ENCODE measurements around the gene CCDC127. TPM values are rescaled to one million over a fixed set of nuclear protein-coding genes. Genes with fewer than 3 reads are reported as not detected.
A peak's percentile ranks its signal among the peaks of the same experiment; 100 is the strongest.
"Not testable (repeated sequence)": the region's sequence is repeated elsewhere in the genome, so short reads cannot be mapped to it uniquely, and the experiment has no call there.

The CCDC127 gene
- total RNA-seq, 2 donors from 2014 or later, result 6.4 to 10.5 TPM

DNA sequence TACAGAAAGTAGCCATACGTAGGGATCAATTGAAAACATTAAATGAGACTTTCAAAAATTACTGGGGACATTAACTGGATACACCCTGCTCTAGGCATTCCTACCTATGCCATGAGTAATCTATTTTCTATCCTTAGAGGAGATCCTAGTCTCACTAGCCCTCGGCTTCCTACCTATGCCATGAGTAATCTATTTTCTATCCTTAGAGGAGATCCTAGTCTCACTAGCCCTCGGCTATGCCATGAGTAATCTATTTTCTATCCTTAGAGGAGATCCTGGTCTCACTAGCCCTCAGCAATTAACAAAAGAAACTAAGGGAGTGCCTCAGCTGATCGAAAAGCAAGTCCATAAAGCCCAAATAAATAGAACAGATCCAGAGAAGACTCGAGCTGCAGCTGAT, 27.8 kb upstream of the CCDC127 start:
- H3K27me3 Mint-ChIP-seq; H3K4me3 Mint-ChIP-seq; H3K9me3 Mint-ChIP-seq; H3K27ac Mint-ChIP-seq; H3K4me1 Mint-ChIP-seq; ATAC-seq (replicated peaks): not testable (repeated sequence)
- peaks cover 97% of the 10 kb centered on the region for H3K36me3 Mint-ChIP-seq (ENCODE audit: low read depth)

DNA sequence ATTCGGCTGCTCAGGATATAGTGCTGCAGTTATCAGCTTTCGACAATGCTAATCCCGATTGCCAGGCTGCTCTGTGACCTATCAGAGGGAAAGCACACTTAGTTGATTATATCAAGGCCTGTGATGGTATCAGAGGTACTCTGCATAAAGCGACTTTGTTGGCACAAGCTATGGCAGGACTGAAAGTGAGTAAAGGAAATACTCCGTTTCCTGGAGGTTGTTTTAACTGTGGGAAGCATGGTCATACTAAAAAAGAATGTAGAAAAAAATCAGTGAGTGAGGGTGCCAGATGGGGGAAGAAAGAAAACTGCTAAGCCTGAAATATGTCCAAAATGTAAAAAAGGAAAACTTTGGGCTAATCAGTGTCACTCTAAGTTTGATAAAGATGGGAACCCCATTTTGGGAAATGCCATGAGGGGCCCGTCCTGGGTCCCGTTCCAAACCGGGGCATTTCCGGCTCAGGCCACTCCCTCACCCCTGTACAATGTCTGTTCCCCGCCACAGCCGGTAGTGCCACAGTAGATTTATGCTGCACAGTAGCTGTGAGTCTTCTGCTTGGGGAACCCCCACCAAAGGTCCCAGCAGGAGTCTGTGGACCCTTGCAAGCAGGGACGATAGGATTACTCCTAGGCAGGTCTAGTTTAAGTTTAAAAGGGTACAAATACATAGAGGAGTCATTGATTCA, 25.9 kb upstream of the CCDC127 start:
- not testable (repeated sequence) for H3K27me3 Mint-ChIP-seq; ATAC-seq (replicated peaks); H3K9me3 Mint-ChIP-seq; H3K4me3 Mint-ChIP-seq; H3K4me1 Mint-ChIP-seq
- Mint-ChIP-seq H3K36me3 (ENCODE audit: low read depth) (peaks cover 98% of the 10 kb centered on the region), H3K27ac (peak overlapping the region; percentile 33)

DNA sequence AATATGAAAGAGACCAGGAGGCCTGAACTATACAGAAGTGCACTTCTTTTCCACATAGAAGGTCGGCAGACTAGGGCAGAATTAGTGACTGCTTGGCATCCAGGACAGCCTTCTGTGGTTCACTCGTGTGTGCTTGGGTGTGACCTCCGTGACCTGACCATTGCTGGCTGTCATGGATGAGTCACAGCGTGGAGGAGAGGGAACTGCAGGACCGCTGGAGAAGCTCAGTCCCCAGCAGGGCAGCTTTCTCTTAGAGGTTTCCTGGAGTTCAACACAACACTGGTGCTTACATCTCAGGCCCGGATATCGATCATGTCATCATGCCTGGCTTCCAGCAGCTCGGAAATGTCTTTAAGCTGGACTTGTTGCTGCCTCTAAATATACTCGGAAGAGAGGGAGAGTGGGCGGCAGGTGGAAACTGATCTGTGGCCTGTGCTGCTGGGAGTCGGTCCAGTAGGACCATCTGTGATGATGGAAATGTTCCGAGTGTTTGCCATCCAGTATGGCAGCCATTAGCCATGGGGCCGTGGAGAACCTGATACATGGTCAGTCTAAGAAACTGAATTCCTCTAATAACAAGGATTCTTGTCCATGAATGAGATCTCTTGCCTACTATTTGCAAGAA, 23.2 kb upstream of the CCDC127 start:
- H3K27me3 Mint-ChIP-seq; H3K9me3 Mint-ChIP-seq; H3K27ac Mint-ChIP-seq; H3K4me1 Mint-ChIP-seq; ATAC-seq (replicated peaks); H3K4me3 Mint-ChIP-seq: not testable (repeated sequence)
- H3K36me3 Mint-ChIP-seq (ENCODE audit: low read depth), result peaks cover 96% of the 10 kb centered on the region

DNA sequence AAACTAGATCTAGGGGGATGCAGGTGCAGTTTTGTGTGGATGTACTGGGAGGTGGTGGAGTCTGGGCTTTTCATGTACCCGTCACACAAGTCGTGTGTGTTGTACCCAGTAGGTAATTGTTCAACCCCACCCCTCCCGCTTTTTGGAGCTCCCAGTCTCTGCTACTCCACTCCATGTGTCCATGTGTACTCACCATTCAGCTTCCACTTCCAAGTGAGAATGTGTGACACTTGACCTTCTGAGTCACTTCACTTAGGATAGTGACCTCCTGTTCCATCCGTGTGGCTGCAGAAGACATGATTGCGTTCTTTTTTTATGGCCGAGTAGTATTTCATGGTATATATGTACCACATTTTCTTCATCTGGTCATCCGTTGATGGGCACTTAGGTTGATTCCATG, 22.6 kb upstream of the CCDC127 start:
- not testable (repeated sequence) for ATAC-seq (replicated peaks); H3K27me3 Mint-ChIP-seq; H3K4me1 Mint-ChIP-seq; H3K9me3 Mint-ChIP-seq; H3K27ac Mint-ChIP-seq; H3K4me3 Mint-ChIP-seq
- H3K36me3 Mint-ChIP-seq (ENCODE audit: low read depth), result peaks cover 96% of the 10 kb centered on the region

DNA sequence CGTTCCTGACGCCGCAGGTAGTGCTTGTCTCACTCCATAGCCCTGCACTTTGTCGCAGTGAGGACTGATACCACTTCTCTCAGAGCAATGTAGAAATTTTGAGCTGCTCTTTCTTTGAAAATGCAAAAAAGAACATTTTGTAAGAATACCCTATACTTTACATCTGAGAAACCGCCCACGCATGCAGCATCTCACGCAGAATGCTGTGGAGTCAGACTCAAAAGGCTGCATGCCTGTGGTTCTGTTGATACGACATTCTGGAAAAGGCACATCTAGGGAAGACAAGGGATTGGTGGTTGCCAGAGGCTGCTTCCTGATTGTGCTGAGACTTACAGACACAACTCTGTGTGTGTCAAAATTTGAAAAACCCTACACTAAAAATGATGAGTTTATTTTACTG, 20.0 kb upstream of the CCDC127 start:
- H3K36me3 Mint-ChIP-seq (ENCODE audit: low read depth), result peaks cover 99% of the 10 kb centered on the region
- H3K27me3 Mint-ChIP-seq; ATAC-seq (replicated peaks); H3K9me3 Mint-ChIP-seq; H3K4me1 Mint-ChIP-seq; H3K4me3 Mint-ChIP-seq; H3K27ac Mint-ChIP-seq: not testable (repeated sequence)

DNA sequence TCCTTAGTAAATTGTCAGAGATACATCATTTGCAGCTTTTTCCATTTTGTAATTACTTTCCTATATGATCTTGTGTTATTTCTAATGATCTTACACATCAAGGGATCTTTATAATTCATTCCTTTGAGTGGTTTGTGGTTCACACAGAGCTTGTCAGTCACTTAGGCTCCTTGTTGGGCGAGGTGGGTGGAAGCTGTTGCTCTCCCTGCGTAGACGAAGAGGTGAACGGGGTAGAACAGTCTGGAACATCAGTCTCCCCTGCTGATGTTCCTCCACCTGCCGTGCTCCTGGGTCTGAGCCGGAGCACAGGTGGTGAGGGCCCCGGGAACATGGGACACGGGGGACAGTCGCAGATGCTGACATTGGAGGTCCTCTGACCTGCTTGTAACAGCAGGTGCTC, 17.6 kb upstream of the CCDC127 start:
- peaks cover 99% of the 10 kb centered on the region for H3K36me3 Mint-ChIP-seq (ENCODE audit: low read depth)
- not testable (repeated sequence) for H3K27ac Mint-ChIP-seq

DNA sequence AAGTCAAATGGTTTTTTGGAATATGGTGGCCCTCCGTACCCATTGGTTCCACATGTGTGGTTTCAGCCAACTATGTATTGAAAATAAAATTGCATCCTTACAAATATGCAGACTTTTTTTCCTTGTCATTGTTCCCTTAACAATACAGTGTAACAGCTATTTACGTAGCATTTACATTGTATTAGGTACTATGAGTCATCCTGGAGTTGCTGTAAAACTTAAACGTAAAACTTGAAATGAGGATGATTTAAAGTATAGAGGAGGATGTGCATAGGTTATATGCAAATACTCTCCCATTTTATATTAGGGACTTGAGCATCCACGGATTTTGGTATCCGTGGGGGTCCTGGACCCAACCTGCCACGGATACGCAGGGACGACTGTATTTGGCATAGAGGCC, 16.5 kb upstream of the CCDC127 start:
- peaks cover 99% of the 10 kb centered on the region for H3K36me3 Mint-ChIP-seq (ENCODE audit: low read depth)

More for the DNA sequence above, 17.6 kb upstream of the CCDC127 start:
- not testable (repeated sequence) for ATAC-seq (replicated peaks); H3K4me1 Mint-ChIP-seq; H3K9me3 Mint-ChIP-seq; H3K4me3 Mint-ChIP-seq; H3K27me3 Mint-ChIP-seq

DNA sequence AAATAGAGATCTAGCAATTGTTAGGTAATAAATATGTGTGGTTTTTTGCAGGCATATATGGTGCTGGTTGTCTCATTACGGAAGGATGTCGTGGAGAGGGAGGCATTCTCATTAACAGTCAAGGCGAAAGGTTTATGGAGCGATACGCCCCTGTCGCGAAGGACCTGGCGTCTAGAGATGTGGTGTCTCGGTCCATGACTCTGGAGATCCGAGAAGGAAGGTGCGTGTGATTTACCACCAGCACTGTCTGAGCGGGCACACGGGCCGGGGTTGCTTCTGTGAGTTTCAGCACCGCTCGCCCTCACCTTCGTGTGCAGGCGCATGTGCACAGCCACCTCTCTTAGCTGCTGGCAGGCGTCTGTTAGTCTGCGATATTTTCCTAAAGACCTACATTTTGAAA, 15.5 kb upstream of the CCDC127 start:
- H3K27ac Mint-ChIP-seq; H3K4me1 Mint-ChIP-seq; H3K27me3 Mint-ChIP-seq; ATAC-seq (replicated peaks); H3K4me3 Mint-ChIP-seq; H3K9me3 Mint-ChIP-seq: not testable (repeated sequence)
- peaks cover 99% of the 10 kb centered on the region for H3K36me3 Mint-ChIP-seq (ENCODE audit: low read depth)

More for the DNA sequence above, 16.5 kb upstream of the CCDC127 start:
- no peaks in the 10 kb centered on the region for H3K27me3 Mint-ChIP-seq
- no peak overlapping the region for H3K4me3 Mint-ChIP-seq
- H3K27ac Mint-ChIP-seq, result no peak overlapping the region
- H3K4me1 Mint-ChIP-seq, result no peaks in the 10 kb centered on the region
- H3K9me3 Mint-ChIP-seq, result no peaks in the 10 kb centered on the region
- no peak for ATAC-seq (replicated peaks)

DNA sequence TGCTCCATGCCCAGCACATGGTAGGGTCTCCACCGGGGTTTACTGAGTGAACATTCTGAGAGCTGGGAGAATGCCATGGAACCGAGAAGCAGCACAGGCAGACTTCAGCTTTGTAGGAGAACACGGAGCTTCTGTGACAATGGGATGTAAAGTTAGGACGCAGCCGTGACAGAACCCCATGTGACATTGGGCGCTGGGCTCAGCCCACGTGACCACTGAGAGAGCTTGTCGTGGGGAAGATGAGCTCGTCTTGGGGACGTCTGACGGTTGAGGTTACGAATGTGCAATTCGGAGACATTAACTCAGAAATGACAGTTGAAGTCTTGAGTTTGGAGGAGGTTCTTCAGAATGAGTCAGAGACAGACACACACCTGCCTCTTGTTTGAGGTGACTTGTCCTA, 13.7 kb upstream of the CCDC127 start:
- no peaks in the 10 kb centered on the region for H3K4me1 Mint-ChIP-seq
- H3K4me3 Mint-ChIP-seq, result no peak overlapping the region
- no peaks in the 10 kb centered on the region for H3K27me3 Mint-ChIP-seq
- H3K9me3 Mint-ChIP-seq, result no peaks in the 10 kb centered on the region
- ATAC-seq (replicated peaks), result peak; percentile 78
- peak overlapping the region; percentile 39 for H3K27ac Mint-ChIP-seq
- peaks cover 100% of the 10 kb centered on the region for H3K36me3 Mint-ChIP-seq (ENCODE audit: low read depth)

DNA sequence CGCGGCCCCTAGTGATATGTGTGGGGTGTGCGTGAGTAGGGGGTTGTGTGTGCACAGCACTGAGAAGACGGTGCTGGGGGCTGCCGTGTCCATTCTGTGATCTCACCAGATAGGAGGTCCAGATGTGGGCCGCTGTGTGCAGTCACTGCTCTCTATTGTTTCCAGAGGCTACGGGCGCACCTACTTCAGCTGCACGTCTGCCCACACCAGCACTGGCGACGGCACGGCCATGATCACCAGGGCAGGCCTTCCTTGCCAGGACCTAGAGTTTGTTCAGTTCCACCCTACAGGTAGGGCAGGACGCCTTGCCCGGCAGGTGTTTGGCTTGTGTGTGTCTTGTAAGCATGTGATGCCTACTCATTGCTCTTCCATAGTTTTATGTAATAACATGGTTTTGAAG, 12.8 kb upstream of the CCDC127 start:
- no peaks in the 10 kb centered on the region for H3K9me3 Mint-ChIP-seq
- no peaks in the 10 kb centered on the region for H3K4me1 Mint-ChIP-seq
- H3K27me3 Mint-ChIP-seq, result no peaks in the 10 kb centered on the region
- H3K4me3 Mint-ChIP-seq, result no peak overlapping the region
- H3K36me3 Mint-ChIP-seq (ENCODE audit: low read depth), result peaks cover 100% of the 10 kb centered on the region
- no peak overlapping the region for H3K27ac Mint-ChIP-seq
- no peak for ATAC-seq (replicated peaks)

DNA sequence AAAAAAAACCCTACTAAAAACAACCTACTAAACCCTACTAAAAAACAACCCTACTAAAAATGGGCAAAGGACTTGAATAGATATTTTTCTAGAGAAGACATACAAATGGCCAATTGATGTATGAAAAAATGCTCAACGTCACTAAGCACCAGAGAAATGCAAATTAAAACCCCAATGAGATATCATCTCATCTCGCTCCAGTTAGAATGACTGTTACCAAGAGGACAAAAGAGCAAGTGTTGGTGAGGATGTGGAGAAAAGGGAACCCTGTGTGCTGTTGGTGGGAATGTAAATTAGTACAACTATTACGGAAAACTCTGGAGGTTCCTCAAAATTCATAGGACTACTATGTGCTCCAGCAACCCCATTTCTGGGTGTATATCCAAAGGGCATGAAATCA, 10.9 kb upstream of the CCDC127 start:
- Mint-ChIP-seq H3K9me3 (no peaks in the 10 kb centered on the region), H3K4me1 (no peaks in the 10 kb centered on the region), H3K36me3 (ENCODE audit: low read depth) (peaks cover 100% of the 10 kb centered on the region), H3K4me3 (no peak overlapping the region), H3K27me3 (no peaks in the 10 kb centered on the region), H3K27ac (no peak overlapping the region)
- ATAC-seq (replicated peaks), result no peak

DNA sequence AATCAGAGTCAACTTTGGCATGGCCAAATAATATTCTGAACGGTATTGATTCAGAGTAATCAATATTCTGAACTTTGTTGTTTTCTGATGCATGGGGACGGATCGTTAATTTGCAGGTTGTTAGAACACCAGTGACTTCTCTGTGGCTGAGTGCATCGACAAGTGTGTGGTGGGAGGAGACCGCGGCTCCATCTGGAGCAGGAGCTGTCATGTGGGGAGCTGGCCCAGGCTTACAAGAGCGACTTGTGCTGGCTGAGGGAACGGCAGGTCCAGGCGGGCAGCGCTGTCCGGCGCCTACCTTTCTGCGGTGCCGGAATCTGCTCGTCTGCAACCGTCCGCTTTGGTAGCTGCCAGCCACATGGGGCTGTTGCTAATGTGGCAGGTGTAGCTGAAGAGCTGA, 9.4 kb upstream of the CCDC127 start:
- ATAC-seq (replicated peaks); H3K4me3 Mint-ChIP-seq; H3K27ac Mint-ChIP-seq; H3K9me3 Mint-ChIP-seq; H3K27me3 Mint-ChIP-seq: not testable (repeated sequence)
- Mint-ChIP-seq H3K36me3 (ENCODE audit: low read depth) (peaks cover 100% of the 10 kb centered on the region), H3K4me1 (peaks cover 12% of the 10 kb centered on the region)

DNA sequence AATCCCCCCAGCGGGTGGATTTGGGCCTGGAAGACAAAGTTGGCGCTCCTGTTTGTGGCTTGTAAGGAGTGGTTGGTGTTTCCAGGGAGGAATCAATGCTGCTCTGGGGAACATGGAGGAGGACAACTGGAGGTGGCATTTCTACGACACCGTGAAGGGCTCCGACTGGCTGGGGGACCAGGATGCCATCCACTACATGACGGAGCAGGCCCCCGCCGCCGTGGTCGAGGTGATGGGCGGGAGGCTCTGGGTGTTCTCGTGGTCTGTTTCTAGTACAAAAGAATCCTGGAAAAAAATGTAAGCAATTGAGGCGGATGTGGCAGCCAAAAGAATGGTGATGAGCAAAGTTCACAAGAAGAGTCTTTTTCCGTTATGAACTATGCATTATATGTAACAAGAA, 7.4 kb upstream of the CCDC127 start:
- Mint-ChIP-seq H3K27ac (no peak overlapping the region), H3K4me3 (no peak overlapping the region), H3K36me3 (ENCODE audit: low read depth) (peaks cover 93% of the 10 kb centered on the region), H3K27me3 (no peaks in the 10 kb centered on the region), H3K9me3 (no peaks in the 10 kb centered on the region), H3K4me1 (peaks cover 13% of the 10 kb centered on the region)
- no peak for ATAC-seq (replicated peaks)

DNA sequence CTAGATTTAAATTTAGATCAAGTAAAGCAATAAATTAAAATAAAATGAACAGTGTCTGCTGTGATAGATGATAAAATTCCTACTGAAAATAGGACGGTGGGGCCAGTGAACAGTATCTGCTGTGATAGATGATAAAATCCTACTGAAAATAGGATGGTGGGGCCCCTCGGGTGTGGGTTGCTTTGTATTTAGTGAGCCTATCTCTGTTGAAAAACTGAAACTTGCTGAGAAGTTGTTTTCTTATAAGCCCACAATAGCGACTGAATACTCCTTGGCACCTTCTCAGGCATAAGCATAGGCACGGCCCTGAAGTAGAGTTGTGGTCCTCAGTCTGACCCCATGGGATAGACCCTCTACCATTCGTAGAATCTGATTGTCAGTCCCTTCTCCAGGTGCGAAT, 5.8 kb upstream of the CCDC127 start:
- Mint-ChIP-seq H3K27me3 (no peaks in the 10 kb centered on the region), H3K9me3 (no peaks in the 10 kb centered on the region), H3K27ac (peak overlapping the region; percentile 85), H3K36me3 (ENCODE audit: low read depth) (peaks cover 91% of the 10 kb centered on the region), H3K4me1 (peaks cover 13% of the 10 kb centered on the region), H3K4me3 (peak overlapping the region; percentile 58)
- no peak for ATAC-seq (replicated peaks)

DNA sequence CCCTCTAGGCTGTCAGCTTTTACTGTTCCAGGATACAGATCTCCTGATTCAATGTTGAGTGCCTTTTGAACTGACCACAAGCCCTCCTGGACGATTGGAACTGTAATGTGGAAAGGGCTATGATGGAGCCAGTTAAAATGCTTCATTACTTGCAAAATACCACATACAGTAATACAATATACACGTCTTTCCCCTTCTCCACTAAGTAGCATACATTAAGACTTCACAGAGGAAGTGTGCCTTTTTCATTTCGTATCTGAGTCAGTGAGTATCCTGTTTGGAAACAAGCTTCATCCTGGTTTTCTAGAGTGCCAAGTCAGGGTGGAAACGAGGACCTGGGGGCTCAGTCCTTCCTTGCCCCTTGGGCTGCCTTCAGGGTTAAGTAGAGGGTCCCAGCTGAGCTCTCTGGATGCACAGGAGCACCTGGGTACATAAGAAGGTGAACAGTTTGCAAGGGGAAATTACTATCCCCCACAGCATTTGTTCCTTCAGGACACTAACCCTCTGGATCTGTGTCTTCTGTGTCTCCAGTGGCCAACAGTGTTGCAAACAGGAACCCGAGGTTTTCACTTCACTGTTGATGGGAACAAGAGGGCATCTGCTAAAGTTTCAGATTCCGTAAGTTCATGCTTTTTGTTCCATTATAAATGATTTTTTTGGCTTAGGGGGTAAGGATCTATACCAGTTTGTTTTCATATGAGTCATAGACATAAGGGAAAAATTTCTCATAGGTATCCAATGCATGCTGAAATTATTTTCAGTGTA, 5.2 kb upstream of the CCDC127 start:
- Mint-ChIP-seq H3K4me3 (peak overlapping the region; percentile 58), H3K36me3 (ENCODE audit: low read depth) (peaks cover 84% of the 10 kb centered on the region), H3K4me1 (peaks cover 13% of the 10 kb centered on the region), H3K27ac (peak overlapping the region; percentile 85)
- not testable (repeated sequence) for H3K9me3 Mint-ChIP-seq; ATAC-seq (replicated peaks); H3K27me3 Mint-ChIP-seq
